HG02852 (cell line): ENCODE measurements around the gene NPHP4.
"Not testable (repeated sequence)": the region's sequence is repeated elsewhere in the genome, so short reads cannot be mapped to it uniquely, and the experiment has no call there.

Experiments
- ATAC-seq: cut with Tn5 transposase; IDR thresholded peaks from one replicate; pipeline ENCODE4 v1.9.1; 2021; ENCODE audit warnings: mild to moderate bottlenecking, moderate library complexity; ENCODE audit not compliant: unreplicated experiment

NPHP4 gene

GRCh38 chr1:5901841-5902240 lies 90.4 kb downstream of the NPHP4 start:
- no peak for ATAC-seq

GRCh38 chr1:5901150-5901549 lies 91.1 kb downstream of the NPHP4 start:
- ATAC-seq, result no peak

- ATAC-seq, result no peak
Measured at GRCh38 chr1:5898266-5898665, 94.0 kb downstream of the NPHP4 start.

- ATAC-seq, result no peak
Measured at GRCh38 chr1:5896706-5897660, 95.2 kb downstream of the NPHP4 start.

- no peak for ATAC-seq
Measured at GRCh38 chr1:5895446-5896406, 96.5 kb downstream of the NPHP4 start.

GRCh38 chr1:5893699-5894278 lies 98.4 kb downstream of the NPHP4 start:
- ATAC-seq, result not testable (repeated sequence)

- no peak for ATAC-seq
Measured at GRCh38 chr1:5892329-5892728, 99.9 kb downstream of the NPHP4 start.

- no peak for ATAC-seq
Measured at GRCh38 chr1:5891736-5892135, 100.5 kb downstream of the NPHP4 start.

- ATAC-seq, result no peak
Measured at GRCh38 chr1:5891137-5891536, 101.1 kb downstream of the NPHP4 start.

- ATAC-seq, result no peak
Measured at GRCh38 chr1:5890346-5891106, 101.7 kb downstream of the NPHP4 start.

- no peak for ATAC-seq
Measured at GRCh38 chr1:5889901-5890300, 102.3 kb downstream of the NPHP4 start.

- no peak for ATAC-seq
Measured at GRCh38 chr1:5889462-5889861, 102.8 kb downstream of the NPHP4 start.

- no peak for ATAC-seq
Measured at GRCh38 chr1:5888606-5889211, 103.5 kb downstream of the NPHP4 start.

- no peak for ATAC-seq
Measured at GRCh38 chr1:5887971-5888361, 104.3 kb downstream of the NPHP4 start.

GRCh38 chr1:5887349-5887970 lies 104.8 kb downstream of the NPHP4 start:
- no peak for ATAC-seq

- ATAC-seq, result no peak
Measured at GRCh38 chr1:5886541-5887348, 105.5 kb downstream of the NPHP4 start.

- no peak for ATAC-seq
Measured at GRCh38 chr1:5886140-5886483, 106.1 kb downstream of the NPHP4 start.

- no peak for ATAC-seq
Measured at GRCh38 chr1:5885471-5886139, 106.6 kb downstream of the NPHP4 start.
